Activated T-helper 17 cell treated with anti-CD3 and anti-CD28 coated beads, Interleukin-2, amount 50 U/mL, for 72 hours (primary cell): ENCODE results near the gene PDCD1LG2. TPM values are rescaled to one million over a fixed set of nuclear protein-coding genes. Genes with fewer than 3 reads are reported as not detected.
A peak's percentile ranks its signal among the peaks of the same experiment; 100 is the strongest.

Experiments
- ATAC-seq: fragments of 150-1000 bp; cut with Tn5 transposase; replicated peaks from 2 replicates; pipeline ENCODE4 v1.10.0; 2021; ENCODE audit warnings: mild to moderate bottlenecking, moderate library complexity
- H3K27ac Mint-ChIP-seq: one replicate; pipeline ENCODE4 v1.8.0; 2022; ENCODE audit warnings: mixed read lengths
- H3K27me3 Mint-ChIP-seq: one replicate; pipeline ENCODE4 v1.8.0; 2022; ENCODE audit warnings: mixed read lengths
- H3K36me3 Mint-ChIP-seq: one replicate; pipeline ENCODE4 v1.8.0; 2022; ENCODE audit warnings: low read depth, mild to moderate bottlenecking, mixed read lengths
- H3K4me1 Mint-ChIP-seq: one replicate; pipeline ENCODE4 v1.8.0; 2022; ENCODE audit warnings: mixed read lengths
- H3K4me3 Mint-ChIP-seq: one replicate; pipeline ENCODE4 v1.8.0; 2022; ENCODE audit warnings: mild to moderate bottlenecking, mixed read lengths
- H3K9me3 Mint-ChIP-seq: one replicate; pipeline ENCODE4 v1.8.0; 2022; ENCODE audit warnings: mixed read lengths
- total RNA-seq, 2 donors: library from RNA; stranded (reverse); gene quantifications; one replicate each; pipeline ENCODE4 v1.2.3, GENCODE V29; 2022

Gene PDCD1LG2
- total RNA-seq, 2 donors from 2014 or later, result 1.2 to 1.5 TPM

DNA sequence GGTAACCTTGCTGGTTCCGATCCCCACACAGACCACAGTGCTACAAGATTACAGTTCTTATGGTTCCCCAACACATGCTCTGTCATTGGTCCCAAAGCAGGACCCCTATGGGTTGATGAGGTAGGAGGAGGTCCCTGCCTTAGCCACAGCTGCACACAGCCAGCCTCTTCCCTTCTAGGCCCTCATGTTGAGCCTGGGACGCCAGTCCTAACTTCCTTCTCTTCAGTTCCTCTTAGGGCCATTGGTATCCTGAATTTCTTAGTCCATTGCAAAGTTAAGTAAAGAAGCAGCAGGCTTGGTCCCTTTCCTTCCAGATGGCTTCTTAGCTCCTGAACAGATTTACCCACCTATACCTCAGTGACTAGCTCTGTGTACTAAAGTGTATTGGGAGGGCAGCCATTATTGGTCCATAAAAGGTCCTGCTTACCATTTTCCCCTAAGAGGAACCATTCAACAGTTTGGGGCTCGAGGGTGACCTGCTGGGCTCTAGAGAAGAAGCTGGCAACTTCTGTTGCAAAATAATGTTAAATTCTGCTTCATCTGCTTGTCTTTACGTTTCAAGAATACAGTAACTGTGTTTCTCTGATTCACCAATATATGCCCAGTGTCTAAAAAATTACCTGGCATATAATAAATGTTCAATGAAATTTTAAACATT is 50.2 kb downstream of the PDCD1LG2 start:
- peaks cover 33% of the 10 kb centered on the region for H3K4me1 Mint-ChIP-seq
- H3K27me3 Mint-ChIP-seq, result no peaks in the 10 kb centered on the region
- H3K36me3 Mint-ChIP-seq, result no peaks in the 10 kb centered on the region
- H3K4me3 Mint-ChIP-seq, result no peak overlapping the region
- H3K27ac Mint-ChIP-seq, result no peak overlapping the region
- H3K9me3 Mint-ChIP-seq, result peaks cover 3% of the 10 kb centered on the region
- no peak for ATAC-seq

GRCh38 chr9:5561828-5562488 is 51.6 kb downstream of the PDCD1LG2 start:
- H3K27ac Mint-ChIP-seq, result no peak overlapping the region
- ATAC-seq, result no peak
- H3K27me3 Mint-ChIP-seq, result no peaks in the 10 kb centered on the region
- H3K9me3 Mint-ChIP-seq, result peaks cover 3% of the 10 kb centered on the region
- peaks cover 30% of the 10 kb centered on the region for H3K4me1 Mint-ChIP-seq
- no peaks in the 10 kb centered on the region for H3K36me3 Mint-ChIP-seq
- no peak overlapping the region for H3K4me3 Mint-ChIP-seq

DNA sequence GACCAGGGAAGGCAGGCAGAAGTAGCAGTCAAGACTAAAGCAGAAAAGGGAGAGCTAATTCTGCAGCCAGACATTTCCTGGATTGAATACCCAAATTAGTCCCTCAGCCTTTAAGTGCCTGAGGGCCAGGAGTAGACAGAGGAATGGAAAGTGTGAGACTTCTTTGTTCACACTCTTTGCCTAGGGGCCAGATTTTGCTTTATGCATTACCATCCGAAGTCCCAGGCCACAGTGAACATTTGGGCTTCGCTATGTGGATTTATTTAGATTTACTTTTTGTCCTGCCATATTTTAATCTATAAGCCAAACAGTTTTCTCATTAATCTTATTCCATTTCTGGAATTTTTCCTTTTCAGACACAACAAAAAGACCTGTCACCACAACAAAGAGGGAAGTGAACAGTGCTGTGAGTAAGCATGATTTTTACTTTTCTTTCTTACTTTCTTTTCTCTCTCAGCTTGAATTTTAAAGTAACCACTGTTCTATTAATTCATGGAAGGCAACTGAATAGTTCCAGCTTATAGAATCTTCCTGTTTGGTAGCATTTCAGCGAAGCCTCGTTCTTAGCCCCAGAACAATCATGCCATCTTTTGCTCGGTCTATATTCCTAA is 52.6 kb downstream of the PDCD1LG2 start:
- ATAC-seq, result peak; percentile 49
- H3K4me1 Mint-ChIP-seq, result peaks cover 22% of the 10 kb centered on the region
- peak overlapping the region; percentile 12 for H3K27ac Mint-ChIP-seq
- peaks cover 3% of the 10 kb centered on the region for H3K9me3 Mint-ChIP-seq
- H3K27me3 Mint-ChIP-seq, result no peaks in the 10 kb centered on the region
- no peaks in the 10 kb centered on the region for H3K36me3 Mint-ChIP-seq
- no peak overlapping the region for H3K4me3 Mint-ChIP-seq

DNA sequence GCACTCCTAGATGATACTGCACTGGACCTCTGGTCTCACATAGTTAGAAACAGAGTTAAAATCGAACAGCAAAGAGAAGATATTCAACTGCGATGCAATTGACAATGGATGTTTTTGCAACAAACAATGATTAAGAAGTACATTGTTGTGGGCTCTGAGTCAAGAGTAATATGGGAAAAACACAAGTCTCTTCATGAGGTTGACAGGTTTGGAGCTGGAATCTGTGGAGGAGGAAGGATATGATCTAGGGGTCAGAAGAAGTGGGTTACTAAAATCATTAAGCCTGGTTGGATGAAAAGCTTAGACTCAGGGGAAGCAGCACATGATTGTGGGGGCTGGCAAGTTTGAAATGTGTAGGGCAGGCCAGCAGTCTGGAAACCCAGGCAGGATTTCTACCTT is 53.1 kb downstream of the PDCD1LG2 start:
- peak overlapping the region; percentile 12 for H3K27ac Mint-ChIP-seq

GRCh38 chr9:5563886-5564285 is 53.6 kb downstream of the PDCD1LG2 start:
- ATAC-seq, result peak; percentile 50
- Mint-ChIP-seq H3K27me3 (no peaks in the 10 kb centered on the region), H3K36me3 (no peaks in the 10 kb centered on the region), H3K27ac (peak overlapping the region; percentile 12), H3K4me1 (peaks cover 18% of the 10 kb centered on the region), H3K9me3 (no peaks in the 10 kb centered on the region), H3K4me3 (no peak overlapping the region)

More for the DNA sequence above, 53.1 kb downstream of the PDCD1LG2 start:
- Mint-ChIP-seq H3K4me1 (peaks cover 18% of the 10 kb centered on the region), H3K27me3 (no peaks in the 10 kb centered on the region), H3K4me3 (no peak overlapping the region), H3K36me3 (no peaks in the 10 kb centered on the region), H3K9me3 (peaks cover 3% of the 10 kb centered on the region)
- ATAC-seq, result no peak

GRCh38 chr9:5566054-5566618 is 55.8 kb downstream of the PDCD1LG2 start:
- ATAC-seq, result no peak
- H3K27me3 Mint-ChIP-seq, result no peaks in the 10 kb centered on the region
- no peak overlapping the region for H3K27ac Mint-ChIP-seq
- H3K4me1 Mint-ChIP-seq, result peaks cover 26% of the 10 kb centered on the region
- no peaks in the 10 kb centered on the region for H3K36me3 Mint-ChIP-seq
- no peak overlapping the region for H3K4me3 Mint-ChIP-seq
- H3K9me3 Mint-ChIP-seq, result no peaks in the 10 kb centered on the region

DNA sequence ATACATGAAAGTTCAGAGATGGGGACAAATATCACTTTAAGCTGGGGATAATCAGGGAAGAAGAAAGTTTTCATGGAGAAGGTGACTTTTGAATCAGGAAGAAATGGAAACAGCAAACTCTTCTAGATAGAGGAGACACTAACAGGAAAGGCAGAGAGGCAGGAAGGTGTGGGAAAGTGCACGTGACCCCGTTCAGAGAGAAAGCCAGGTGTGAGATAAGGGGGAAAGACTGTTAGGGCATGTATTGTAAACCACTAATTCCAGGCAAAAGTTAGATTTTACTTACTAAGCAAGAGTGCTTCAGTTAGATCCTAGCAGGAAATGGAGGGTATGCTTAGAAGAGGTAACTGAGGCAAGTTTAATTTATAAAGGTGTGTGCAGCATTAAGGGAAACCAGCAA is 58.5 kb downstream of the PDCD1LG2 start:
- Mint-ChIP-seq H3K27ac (no peak overlapping the region), H3K4me1 (peaks cover 13% of the 10 kb centered on the region), H3K4me3 (no peak overlapping the region), H3K27me3 (no peaks in the 10 kb centered on the region), H3K36me3 (no peaks in the 10 kb centered on the region), H3K9me3 (no peaks in the 10 kb centered on the region)
- ATAC-seq, result no peak

DNA sequence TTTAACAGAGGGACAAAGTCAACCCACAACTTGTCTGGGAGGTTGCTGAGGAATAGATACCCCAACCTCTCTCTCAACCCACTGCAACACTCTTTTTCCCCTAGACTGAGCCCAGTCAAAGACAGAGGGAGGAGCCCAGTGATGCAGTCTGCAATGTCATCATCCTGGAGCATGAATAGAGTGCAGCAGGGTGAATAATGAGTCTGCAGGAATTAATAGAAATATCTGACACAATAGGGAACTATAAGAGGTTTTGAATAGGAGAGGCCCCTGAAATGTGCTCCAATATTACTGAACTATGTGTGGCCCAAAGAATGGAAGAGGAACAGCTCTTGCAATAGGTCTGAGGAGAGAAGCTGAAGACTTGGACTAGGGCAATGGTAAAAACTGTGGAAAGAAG is 59.1 kb downstream of the PDCD1LG2 start:
- H3K4me3 Mint-ChIP-seq, result no peak overlapping the region
- ATAC-seq, result no peak
- no peak overlapping the region for H3K27ac Mint-ChIP-seq
- no peaks in the 10 kb centered on the region for H3K36me3 Mint-ChIP-seq
- H3K4me1 Mint-ChIP-seq, result peaks cover 13% of the 10 kb centered on the region
- H3K9me3 Mint-ChIP-seq, result no peaks in the 10 kb centered on the region
- no peaks in the 10 kb centered on the region for H3K27me3 Mint-ChIP-seq

DNA sequence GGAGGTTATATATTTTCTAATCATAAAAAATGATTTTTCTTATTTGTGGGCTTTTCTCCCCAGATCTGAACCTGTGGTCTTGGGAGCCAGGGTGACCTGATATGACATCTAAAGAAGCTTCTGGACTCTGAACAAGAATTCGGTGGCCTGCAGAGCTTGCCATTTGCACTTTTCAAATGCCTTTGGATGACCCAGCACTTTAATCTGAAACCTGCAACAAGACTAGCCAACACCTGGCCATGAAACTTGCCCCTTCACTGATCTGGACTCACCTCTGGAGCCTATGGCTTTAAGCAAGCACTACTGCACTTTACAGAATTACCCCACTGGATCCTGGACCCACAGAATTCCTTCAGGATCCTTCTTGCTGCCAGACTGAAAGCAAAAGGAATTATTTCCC is 59.6 kb downstream of the PDCD1LG2 start:
- no peak overlapping the region for H3K4me3 Mint-ChIP-seq
- no peaks in the 10 kb centered on the region for H3K27me3 Mint-ChIP-seq
- H3K36me3 Mint-ChIP-seq, result no peaks in the 10 kb centered on the region
- H3K9me3 Mint-ChIP-seq, result no peaks in the 10 kb centered on the region
- H3K4me1 Mint-ChIP-seq, result peaks cover 13% of the 10 kb centered on the region
- ATAC-seq, result no peak
- H3K27ac Mint-ChIP-seq, result no peak overlapping the region

DNA sequence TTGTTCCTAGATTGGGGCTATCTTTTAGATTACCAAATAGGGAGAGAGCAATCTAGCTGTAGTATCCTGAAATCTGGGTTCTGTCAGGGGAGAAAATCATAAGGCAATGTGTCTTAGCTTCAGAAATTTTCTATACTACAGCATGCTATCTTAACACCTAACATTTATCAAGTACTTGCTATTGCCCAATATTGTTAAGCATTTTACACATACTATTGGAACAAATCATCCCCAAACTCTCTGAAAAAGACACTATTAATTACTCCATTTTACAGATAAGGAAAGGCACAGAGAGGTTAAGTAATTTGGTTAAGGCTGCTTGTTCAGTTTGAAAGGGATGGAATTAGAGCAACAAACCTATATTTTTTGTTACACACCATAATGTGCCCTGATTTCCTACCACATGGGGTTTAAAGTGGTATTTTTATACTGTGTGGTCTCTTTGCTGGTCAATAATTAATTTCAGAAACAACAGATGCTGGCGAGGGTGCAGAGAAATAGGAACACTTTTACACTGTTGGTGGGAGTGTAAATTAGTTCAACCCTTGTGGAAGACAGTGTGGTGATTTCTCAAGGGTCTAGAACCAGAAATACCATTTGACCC is 61.4 kb downstream of the PDCD1LG2 start:
- no peak overlapping the region for H3K4me3 Mint-ChIP-seq
- ATAC-seq, result no peak
- no peaks in the 10 kb centered on the region for H3K9me3 Mint-ChIP-seq
- peaks cover 13% of the 10 kb centered on the region for H3K4me1 Mint-ChIP-seq
- no peaks in the 10 kb centered on the region for H3K27me3 Mint-ChIP-seq
- H3K27ac Mint-ChIP-seq, result no peak overlapping the region
- no peaks in the 10 kb centered on the region for H3K36me3 Mint-ChIP-seq

DNA sequence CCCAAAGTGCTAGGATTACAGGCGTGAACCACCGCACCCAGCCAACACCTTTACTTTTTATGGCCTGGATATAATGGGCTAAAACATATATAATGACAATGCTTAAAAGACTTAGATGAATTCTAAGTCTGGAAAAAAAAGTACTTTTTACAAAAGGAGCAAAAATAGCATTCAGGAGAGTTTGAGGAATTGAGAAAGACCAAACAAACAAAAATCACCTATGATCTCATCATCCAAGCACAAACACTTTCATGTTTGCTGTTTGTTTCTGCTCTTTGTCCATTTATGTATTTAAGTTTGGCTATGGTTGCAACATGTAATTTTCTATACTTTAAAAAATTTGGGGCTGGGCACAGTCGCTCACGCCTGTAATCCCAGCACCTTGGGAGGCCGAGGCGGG is 63.8 kb downstream of the PDCD1LG2 start:
- Mint-ChIP-seq H3K36me3 (no peaks in the 10 kb centered on the region), H3K9me3 (no peaks in the 10 kb centered on the region), H3K4me1 (peaks cover 16% of the 10 kb centered on the region), H3K27me3 (no peaks in the 10 kb centered on the region), H3K27ac (no peak overlapping the region), H3K4me3 (no peak overlapping the region)
- ATAC-seq, result no peak

DNA sequence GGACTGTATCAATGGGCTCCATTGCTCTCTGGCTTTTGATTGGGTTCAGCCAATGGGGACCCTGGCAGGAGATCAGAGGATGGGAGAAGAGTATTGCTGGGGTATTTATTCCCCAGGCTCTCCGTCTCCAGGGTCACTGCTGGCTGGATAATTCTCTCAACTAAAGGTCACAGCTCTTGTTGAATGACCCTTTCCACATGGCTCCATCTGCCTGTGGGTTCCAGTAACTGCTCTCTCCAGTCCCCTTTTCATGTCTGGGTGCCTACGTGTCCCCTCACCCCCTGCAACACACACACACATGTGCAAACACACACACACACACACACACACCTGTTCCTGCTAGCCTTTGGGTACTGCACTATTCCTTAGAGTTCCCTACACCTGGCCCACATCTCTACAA is 64.7 kb downstream of the PDCD1LG2 start:
- Mint-ChIP-seq H3K27ac (no peak overlapping the region), H3K27me3 (no peaks in the 10 kb centered on the region), H3K36me3 (no peaks in the 10 kb centered on the region), H3K4me1 (peaks cover 10% of the 10 kb centered on the region), H3K9me3 (no peaks in the 10 kb centered on the region), H3K4me3 (no peak overlapping the region)
- ATAC-seq, result no peak

DNA sequence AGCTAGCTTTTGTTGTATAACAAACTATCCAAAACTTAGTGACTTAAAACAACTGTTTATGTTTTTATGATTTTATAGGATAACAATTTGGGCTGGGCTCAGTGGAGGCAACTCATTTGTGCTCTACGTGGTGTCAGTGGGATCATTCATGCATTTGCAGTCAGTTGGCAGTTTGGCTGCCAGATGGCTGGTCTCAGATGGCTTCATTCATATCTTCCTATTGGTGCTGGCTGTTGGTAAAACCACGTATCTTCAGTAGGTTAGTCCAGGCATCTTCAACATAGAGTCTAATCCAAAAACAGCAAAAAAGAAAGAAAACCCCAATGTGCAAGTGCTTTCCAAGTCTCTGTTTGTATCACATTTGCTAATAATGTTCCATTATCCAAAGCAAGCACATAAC is 66.9 kb downstream of the PDCD1LG2 start:
- no peaks in the 10 kb centered on the region for H3K9me3 Mint-ChIP-seq
- H3K4me3 Mint-ChIP-seq, result no peak overlapping the region
- peaks cover 17% of the 10 kb centered on the region for H3K4me1 Mint-ChIP-seq
- no peak overlapping the region for H3K27ac Mint-ChIP-seq
- H3K36me3 Mint-ChIP-seq, result no peaks in the 10 kb centered on the region
- ATAC-seq, result no peak
- no peaks in the 10 kb centered on the region for H3K27me3 Mint-ChIP-seq

- peak; percentile 61 for ATAC-seq
- Mint-ChIP-seq H3K4me3 (no peak overlapping the region), H3K36me3 (no peaks in the 10 kb centered on the region)
These were observed 67.8 kb downstream of the PDCD1LG2 start for GRCh38 chr9:5578018-5578697.

More at GRCh38 chr9:5578018-5578697, 67.8 kb downstream of the PDCD1LG2 start:
- H3K27me3 Mint-ChIP-seq, result no peaks in the 10 kb centered on the region
- H3K27ac Mint-ChIP-seq, result peak overlapping the region; percentile 62
- no peaks in the 10 kb centered on the region for H3K9me3 Mint-ChIP-seq
- H3K4me1 Mint-ChIP-seq, result peaks cover 17% of the 10 kb centered on the region
